Measurements from ENCODE around the gene AQP3.
"Not testable (repeated sequence)": the region's sequence is repeated elsewhere in the genome, so short reads cannot be mapped to it uniquely, and the experiment has no call there.

Gene AQP3

GRCh38 chr9:33464045-33464636, 16.7 kb upstream of the AQP3 start:
- DNase-seq (ENCODE audit: low read depth): no peak

GRCh38 chr9:33463151-33463550, 15.8 kb upstream of the AQP3 start:
- DNase-seq (ENCODE audit: low read depth): no peak

GRCh38 chr9:33461492-33461891, 14.1 kb upstream of the AQP3 start:
- no peak for DNase-seq (ENCODE audit: low read depth)

- no peak for DNase-seq (ENCODE audit: low read depth)
Observed at GRCh38 chr9:33460854-33461253, 13.5 kb upstream of the AQP3 start.

GRCh38 chr9:33459115-33459514, 11.7 kb upstream of the AQP3 start:
- DNase-seq (ENCODE audit: low read depth): no peak

- peak; percentile 52 for DNase-seq (ENCODE audit: low read depth)
Observed at GRCh38 chr9:33458444-33458843, 11.1 kb upstream of the AQP3 start.

GRCh38 chr9:33455945-33456344, 8.6 kb upstream of the AQP3 start:
- DNase-seq (ENCODE audit: low read depth): no peak

GRCh38 chr9:33455456-33455855, 8.1 kb upstream of the AQP3 start:
- not testable (repeated sequence) for DNase-seq (ENCODE audit: low read depth)

GRCh38 chr9:33454661-33455026, 7.3 kb upstream of the AQP3 start:
- not testable (repeated sequence) for DNase-seq (ENCODE audit: low read depth)

GRCh38 chr9:33453999-33454660, 6.7 kb upstream of the AQP3 start:
- DNase-seq (ENCODE audit: low read depth): no peak

- DNase-seq (ENCODE audit: low read depth): no peak
Observed at GRCh38 chr9:33453286-33453860, 6.0 kb upstream of the AQP3 start.

GRCh38 chr9:33452828-33453271, 5.5 kb upstream of the AQP3 start:
- DNase-seq (ENCODE audit: low read depth): peak; percentile 16

- DNase-seq (ENCODE audit: low read depth): no peak
Observed at GRCh38 chr9:33450621-33451146, 3.3 kb upstream of the AQP3 start.

GRCh38 chr9:33449715-33450114, 2.3 kb upstream of the AQP3 start:
- no peak for DNase-seq (ENCODE audit: low read depth)

GRCh38 chr9:33447799-33448553, 583 bp upstream of the AQP3 start:
- DNase-seq (ENCODE audit: low read depth): no peak

GRCh38 chr9:33446240-33446945, 1.0 kb downstream of the AQP3 start:
- peak; percentile 25 for DNase-seq (ENCODE audit: low read depth)

- DNase-seq (ENCODE audit: low read depth): no peak
Observed at GRCh38 chr9:33445389-33446239, 1.8 kb downstream of the AQP3 start.

GRCh38 chr9:33443464-33444154, 3.8 kb downstream of the AQP3 start:
- DNase-seq (ENCODE audit: low read depth): no peak

GRCh38 chr9:33443047-33443446, 4.3 kb downstream of the AQP3 start:
- DNase-seq (ENCODE audit: low read depth): no peak

- no peak for DNase-seq (ENCODE audit: low read depth)
Observed at GRCh38 chr9:33442125-33442524, 5.3 kb downstream of the AQP3 start.
